ENCODE results near the gene FIGLA.

DNA sequence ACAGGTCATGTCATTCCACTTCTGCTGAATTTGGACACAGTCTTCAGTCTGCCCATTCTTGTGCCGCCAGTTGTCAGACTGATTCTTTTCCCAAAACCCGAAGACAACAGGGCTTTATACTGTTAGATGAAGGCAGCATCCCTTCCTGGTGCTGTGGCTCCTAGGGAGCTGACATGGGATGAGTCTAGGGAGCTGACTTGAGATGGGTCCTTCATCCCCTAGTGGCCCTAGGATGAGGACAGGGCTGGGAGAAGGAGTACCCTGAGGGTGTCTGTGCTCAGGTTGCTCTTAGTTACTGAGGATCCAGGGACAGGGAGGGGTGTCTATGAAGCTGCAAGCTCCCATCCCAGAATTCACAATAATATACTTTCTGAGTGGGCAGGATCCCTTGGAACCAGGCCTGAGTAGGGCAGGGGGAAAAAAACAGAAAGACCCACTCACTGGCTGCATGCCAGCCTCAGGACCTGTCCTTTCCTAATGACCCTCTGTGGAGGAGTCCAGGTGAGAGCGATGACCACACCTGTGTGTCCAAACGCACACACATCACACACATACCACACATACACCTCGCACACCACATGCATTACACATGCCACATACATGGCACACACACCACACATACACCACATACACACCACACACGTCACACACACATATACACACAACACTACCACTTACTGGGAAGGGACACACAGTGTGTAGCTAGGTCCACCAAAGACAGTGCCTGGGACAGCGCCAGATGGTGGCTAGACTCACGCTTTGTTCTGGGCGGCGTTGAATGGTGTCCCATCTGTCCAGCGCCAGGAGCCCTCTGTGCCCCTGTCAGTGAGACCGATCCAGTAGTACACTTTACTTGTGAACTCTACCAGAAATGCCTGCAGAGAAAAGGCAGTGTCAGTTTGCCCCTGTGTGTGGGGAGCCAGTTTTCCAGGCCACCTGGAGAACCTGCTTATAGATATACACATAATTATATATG lies 18.8 kb upstream of the FIGLA start:
- TF ChIP-seq, protein P1, sequence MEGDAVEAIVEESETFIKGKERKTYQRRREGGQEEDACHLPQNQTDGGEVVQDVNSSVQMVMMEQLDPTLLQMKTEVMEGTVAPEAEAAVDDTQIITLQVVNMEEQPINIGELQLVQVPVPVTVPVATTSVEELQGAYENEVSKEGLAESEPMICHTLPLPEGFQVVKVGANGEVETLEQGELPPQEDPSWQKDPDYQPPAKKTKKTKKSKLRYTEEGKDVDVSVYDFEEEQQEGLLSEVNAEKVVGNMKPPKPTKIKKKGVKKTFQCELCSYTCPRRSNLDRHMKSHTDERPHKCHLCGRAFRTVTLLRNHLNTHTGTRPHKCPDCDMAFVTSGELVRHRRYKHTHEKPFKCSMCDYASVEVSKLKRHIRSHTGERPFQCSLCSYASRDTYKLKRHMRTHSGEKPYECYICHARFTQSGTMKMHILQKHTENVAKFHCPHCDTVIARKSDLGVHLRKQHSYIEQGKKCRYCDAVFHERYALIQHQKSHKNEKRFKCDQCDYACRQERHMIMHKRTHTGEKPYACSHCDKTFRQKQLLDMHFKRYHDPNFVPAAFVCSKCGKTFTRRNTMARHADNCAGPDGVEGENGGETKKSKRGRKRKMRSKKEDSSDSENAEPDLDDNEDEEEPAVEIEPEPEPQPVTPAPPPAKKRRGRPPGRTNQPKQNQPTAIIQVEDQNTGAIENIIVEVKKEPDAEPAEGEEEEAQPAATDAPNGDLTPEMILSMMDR (IDR thresholded peaks at IDR 0.05 in 2 of 3, conservative IDR thresholded peaks at IDR 0.05 in 1 of 3; ENCODE audit: borderline replicate concordance in 1 of 3, insufficient read depth in 1 of 3, low read depth in 2 of 3, low read length in 2 of 3): no peak
- TF ChIP-seq SP1 (IDR thresholded peaks at IDR 0.05; ENCODE audit: low read depth) (no peak), POLR2A (IDR thresholded peaks at IDR 0.05; ENCODE audit: borderline replicate concordance, extremely low read depth, insufficient read depth, insufficient read length) (no peak), EZH2 (IDR thresholded peaks at IDR 0.05) (no peak), JUND (IDR thresholded peaks at IDR 0.05) (no peak), POLR2AphosphoS5 (IDR thresholded peaks at IDR 0.05; ENCODE audit: low read depth, low read length) (no peak)
- TF ChIP-seq, protein P2, sequence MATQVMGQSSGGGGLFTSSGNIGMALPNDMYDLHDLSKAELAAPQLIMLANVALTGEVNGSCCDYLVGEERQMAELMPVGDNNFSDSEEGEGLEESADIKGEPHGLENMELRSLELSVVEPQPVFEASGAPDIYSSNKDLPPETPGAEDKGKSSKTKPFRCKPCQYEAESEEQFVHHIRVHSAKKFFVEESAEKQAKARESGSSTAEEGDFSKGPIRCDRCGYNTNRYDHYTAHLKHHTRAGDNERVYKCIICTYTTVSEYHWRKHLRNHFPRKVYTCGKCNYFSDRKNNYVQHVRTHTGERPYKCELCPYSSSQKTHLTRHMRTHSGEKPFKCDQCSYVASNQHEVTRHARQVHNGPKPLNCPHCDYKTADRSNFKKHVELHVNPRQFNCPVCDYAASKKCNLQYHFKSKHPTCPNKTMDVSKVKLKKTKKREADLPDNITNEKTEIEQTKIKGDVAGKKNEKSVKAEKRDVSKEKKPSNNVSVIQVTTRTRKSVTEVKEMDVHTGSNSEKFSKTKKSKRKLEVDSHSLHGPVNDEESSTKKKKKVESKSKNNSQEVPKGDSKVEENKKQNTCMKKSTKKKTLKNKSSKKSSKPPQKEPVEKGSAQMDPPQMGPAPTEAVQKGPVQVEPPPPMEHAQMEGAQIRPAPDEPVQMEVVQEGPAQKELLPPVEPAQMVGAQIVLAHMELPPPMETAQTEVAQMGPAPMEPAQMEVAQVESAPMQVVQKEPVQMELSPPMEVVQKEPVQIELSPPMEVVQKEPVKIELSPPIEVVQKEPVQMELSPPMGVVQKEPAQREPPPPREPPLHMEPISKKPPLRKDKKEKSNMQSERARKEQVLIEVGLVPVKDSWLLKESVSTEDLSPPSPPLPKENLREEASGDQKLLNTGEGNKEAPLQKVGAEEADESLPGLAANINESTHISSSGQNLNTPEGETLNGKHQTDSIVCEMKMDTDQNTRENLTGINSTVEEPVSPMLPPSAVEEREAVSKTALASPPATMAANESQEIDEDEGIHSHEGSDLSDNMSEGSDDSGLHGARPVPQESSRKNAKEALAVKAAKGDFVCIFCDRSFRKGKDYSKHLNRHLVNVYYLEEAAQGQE (IDR thresholded peaks at IDR 0.05; ENCODE audit: low read depth): no peak
